ENCODE results near the gene CLSTN3.

CLSTN3 gene

DNA sequence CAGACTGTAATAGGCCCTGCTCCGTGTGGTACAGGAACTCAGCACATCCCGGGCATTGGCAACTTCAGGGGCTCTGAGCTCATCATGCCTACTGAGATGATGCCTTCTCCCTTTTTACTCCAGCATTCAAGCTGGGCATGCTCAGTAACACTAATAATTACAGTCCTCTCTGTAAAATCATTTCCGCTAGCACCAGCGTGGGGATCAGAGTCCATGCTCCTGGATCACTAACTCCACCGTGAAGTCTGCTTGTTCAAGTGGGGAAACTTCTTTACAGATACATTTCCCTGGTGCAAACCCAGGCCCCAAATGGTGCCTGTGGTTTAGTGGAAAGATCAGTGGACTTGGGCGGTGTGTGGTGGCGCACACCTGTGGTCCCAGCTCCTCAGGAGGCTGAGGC lies 16.7 kb downstream of the CLSTN3 start:
- Histone ChIP-seq H3K36me3 (ENCODE audit: control insufficient read depth, low read length) (no peaks in the 10 kb centered on the region), H3K27ac (ENCODE audit: low read depth, low read length) (no peak overlapping the region), H3K4me3 (ENCODE audit: low read length) (no peak overlapping the region), H4K20me1 (ENCODE audit: control insufficient read depth, insufficient read depth, low read depth, low read length) (no peaks in the 10 kb centered on the region), H3K9me2 (replicated peaks; ENCODE audit: control insufficient read depth, low read length) (no peaks in the 10 kb centered on the region), H3K9me3 (ENCODE audit: control insufficient read depth, insufficient read depth, low read length) (no peaks in the 10 kb centered on the region), H3K79me2 (ENCODE audit: control insufficient read depth, low read length) (no peaks in the 10 kb centered on the region), H3K4me2 (ENCODE audit: low read length) (no peak overlapping the region), H3K27me3 (ENCODE audit: control insufficient read depth, low read length) (no peaks in the 10 kb centered on the region), H3F3A (ENCODE audit: control insufficient read depth, insufficient read depth) (no peaks in the 10 kb centered on the region), H3K4me1 (ENCODE audit: control insufficient read depth, low read length) (no peaks in the 10 kb centered on the region)
- TF ChIP-seq EZH2phosphoT487 (IDR thresholded peaks at IDR 0.05; ENCODE audit: borderline replicate concordance, low read length): no peak
- TF ChIP-seq, protein P1, sequence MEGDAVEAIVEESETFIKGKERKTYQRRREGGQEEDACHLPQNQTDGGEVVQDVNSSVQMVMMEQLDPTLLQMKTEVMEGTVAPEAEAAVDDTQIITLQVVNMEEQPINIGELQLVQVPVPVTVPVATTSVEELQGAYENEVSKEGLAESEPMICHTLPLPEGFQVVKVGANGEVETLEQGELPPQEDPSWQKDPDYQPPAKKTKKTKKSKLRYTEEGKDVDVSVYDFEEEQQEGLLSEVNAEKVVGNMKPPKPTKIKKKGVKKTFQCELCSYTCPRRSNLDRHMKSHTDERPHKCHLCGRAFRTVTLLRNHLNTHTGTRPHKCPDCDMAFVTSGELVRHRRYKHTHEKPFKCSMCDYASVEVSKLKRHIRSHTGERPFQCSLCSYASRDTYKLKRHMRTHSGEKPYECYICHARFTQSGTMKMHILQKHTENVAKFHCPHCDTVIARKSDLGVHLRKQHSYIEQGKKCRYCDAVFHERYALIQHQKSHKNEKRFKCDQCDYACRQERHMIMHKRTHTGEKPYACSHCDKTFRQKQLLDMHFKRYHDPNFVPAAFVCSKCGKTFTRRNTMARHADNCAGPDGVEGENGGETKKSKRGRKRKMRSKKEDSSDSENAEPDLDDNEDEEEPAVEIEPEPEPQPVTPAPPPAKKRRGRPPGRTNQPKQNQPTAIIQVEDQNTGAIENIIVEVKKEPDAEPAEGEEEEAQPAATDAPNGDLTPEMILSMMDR (IDR thresholded peaks at IDR 0.05; ENCODE audit: low read depth, low read length, poor library complexity, severe bottlenecking): no peak

DNA sequence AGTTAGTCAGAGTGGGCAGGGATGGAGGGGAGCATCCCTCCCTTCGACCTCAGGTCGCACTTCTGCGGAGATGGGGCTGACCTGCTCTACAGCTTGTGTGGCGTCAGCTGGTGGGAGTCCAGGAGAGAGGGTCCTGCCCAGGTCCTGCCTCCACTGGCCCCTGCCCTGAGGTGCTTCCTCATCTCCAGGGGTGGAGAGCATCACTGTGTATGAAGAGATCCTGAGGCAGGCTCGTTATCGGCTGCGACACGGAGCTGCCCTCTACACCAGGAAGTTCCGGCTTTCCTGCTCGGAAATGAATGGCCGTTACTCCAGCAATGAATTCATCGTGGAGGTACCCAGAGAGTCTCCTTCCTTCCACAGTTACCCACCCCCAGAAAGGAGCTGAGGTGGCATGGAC lies 20.2 kb downstream of the CLSTN3 start:
- Histone ChIP-seq H3K4me2 (ENCODE audit: low read length) (no peak overlapping the region), H3K9me3 (ENCODE audit: control insufficient read depth, insufficient read depth, low read length) (no peaks in the 10 kb centered on the region), H3K79me2 (ENCODE audit: control insufficient read depth, low read length) (no peaks in the 10 kb centered on the region), H3K9me2 (replicated peaks; ENCODE audit: control insufficient read depth, low read length) (no peaks in the 10 kb centered on the region), H3K4me3 (ENCODE audit: low read length) (no peak overlapping the region), H3K36me3 (ENCODE audit: control insufficient read depth, low read length) (no peaks in the 10 kb centered on the region), H4K20me1 (ENCODE audit: control insufficient read depth, insufficient read depth, low read depth, low read length) (no peaks in the 10 kb centered on the region), H3K4me1 (ENCODE audit: control insufficient read depth, low read length) (no peaks in the 10 kb centered on the region), H3K27ac (ENCODE audit: low read depth, low read length) (no peak overlapping the region), H3K27me3 (ENCODE audit: control insufficient read depth, low read length) (no peaks in the 10 kb centered on the region), H3F3A (ENCODE audit: control insufficient read depth, insufficient read depth) (no peaks in the 10 kb centered on the region)
- no peak for TF ChIP-seq EZH2phosphoT487 (IDR thresholded peaks at IDR 0.05; ENCODE audit: borderline replicate concordance, low read length)
- TF ChIP-seq, protein P1 (IDR thresholded peaks at IDR 0.05; ENCODE audit: low read depth, low read length, poor library complexity, severe bottlenecking): no peak

DNA sequence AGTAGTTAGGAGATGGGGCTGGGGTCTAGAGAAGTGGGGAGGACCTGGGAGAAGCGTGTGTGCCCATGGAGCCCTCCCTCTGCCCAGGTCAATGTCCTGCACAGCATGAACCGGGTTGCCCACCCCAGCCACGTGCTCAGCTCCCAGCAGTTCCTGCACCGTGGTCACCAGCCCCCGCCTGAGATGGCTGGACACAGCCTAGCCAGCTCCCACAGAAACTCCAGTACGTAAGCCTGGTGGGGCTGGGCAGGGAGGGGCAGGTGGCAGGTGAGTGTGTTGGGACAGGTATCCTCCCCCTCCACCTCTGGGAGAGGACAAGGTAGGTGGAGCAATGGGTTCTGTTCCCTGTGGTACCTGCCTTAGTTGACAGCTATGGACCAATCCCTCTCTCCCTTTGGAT lies 20.7 kb downstream of the CLSTN3 start:
- Histone ChIP-seq H3K36me3 (ENCODE audit: control insufficient read depth, low read length) (no peaks in the 10 kb centered on the region), H3K4me1 (ENCODE audit: control insufficient read depth, low read length) (no peaks in the 10 kb centered on the region), H3K9me3 (ENCODE audit: control insufficient read depth, insufficient read depth, low read length) (no peaks in the 10 kb centered on the region), H3F3A (ENCODE audit: control insufficient read depth, insufficient read depth) (no peaks in the 10 kb centered on the region), H3K27ac (ENCODE audit: low read depth, low read length) (no peak overlapping the region), H3K79me2 (ENCODE audit: control insufficient read depth, low read length) (no peaks in the 10 kb centered on the region), H3K9me2 (replicated peaks; ENCODE audit: control insufficient read depth, low read length) (no peaks in the 10 kb centered on the region), H3K4me2 (ENCODE audit: low read length) (no peak overlapping the region), H3K4me3 (ENCODE audit: low read length) (no peak overlapping the region), H4K20me1 (ENCODE audit: control insufficient read depth, insufficient read depth, low read depth, low read length) (no peaks in the 10 kb centered on the region), H3K27me3 (ENCODE audit: control insufficient read depth, low read length) (no peaks in the 10 kb centered on the region)
- TF ChIP-seq, protein P1 (IDR thresholded peaks at IDR 0.05; ENCODE audit: low read depth, low read length, poor library complexity, severe bottlenecking): no peak
- no peak for TF ChIP-seq EZH2phosphoT487 (IDR thresholded peaks at IDR 0.05; ENCODE audit: borderline replicate concordance, low read length)

DNA sequence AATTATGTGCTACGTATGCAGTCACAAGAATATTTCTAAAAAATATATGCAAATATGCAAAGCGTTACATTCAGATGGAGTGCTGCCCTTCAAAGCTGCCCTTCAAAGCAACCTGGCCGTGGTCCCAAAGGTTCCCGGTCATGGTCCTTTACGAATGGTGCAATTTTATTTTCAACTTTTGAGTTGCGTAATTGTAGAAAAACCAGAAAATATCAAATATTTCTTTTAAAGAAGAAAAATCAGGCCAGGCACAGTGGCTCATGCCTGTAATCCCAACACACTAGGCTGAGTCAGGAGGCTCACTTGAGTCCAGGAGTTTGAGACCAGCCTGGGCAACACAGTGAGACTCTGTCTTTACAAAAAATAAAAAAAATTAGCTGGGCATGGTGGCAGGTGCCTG lies 21.4 kb downstream of the CLSTN3 start:
- H4K20me1 ChIP-seq (ENCODE audit: control insufficient read depth, insufficient read depth, low read depth, low read length): no peaks in the 10 kb centered on the region
- no peaks in the 10 kb centered on the region for H3K27me3 ChIP-seq (ENCODE audit: control insufficient read depth, low read length)
- no peak overlapping the region for H3K27ac ChIP-seq (ENCODE audit: low read depth, low read length)
- no peaks in the 10 kb centered on the region for H3K9me2 ChIP-seq (replicated peaks; ENCODE audit: control insufficient read depth, low read length)
- H3K4me2 ChIP-seq (ENCODE audit: low read length): no peak overlapping the region
- H3K4me3 ChIP-seq (ENCODE audit: low read length): no peak overlapping the region
- no peaks in the 10 kb centered on the region for H3K79me2 ChIP-seq (ENCODE audit: control insufficient read depth, low read length)
- H3K4me1 ChIP-seq (ENCODE audit: control insufficient read depth, low read length): no peaks in the 10 kb centered on the region
- H3K9me3 ChIP-seq (ENCODE audit: control insufficient read depth, insufficient read depth, low read length): no peaks in the 10 kb centered on the region
- H3F3A ChIP-seq (ENCODE audit: control insufficient read depth, insufficient read depth): no peaks in the 10 kb centered on the region
- TF ChIP-seq, protein P1 (IDR thresholded peaks at IDR 0.05; ENCODE audit: low read depth, low read length, poor library complexity, severe bottlenecking): no peak
- TF ChIP-seq EZH2phosphoT487 (IDR thresholded peaks at IDR 0.05; ENCODE audit: borderline replicate concordance, low read length): no peak
- H3K36me3 ChIP-seq (ENCODE audit: control insufficient read depth, low read length): no peaks in the 10 kb centered on the region
